Breast epithelium (tissue), 4 donors: Measurements from ENCODE around the gene TRIM40. TPM values are rescaled to one million over a fixed set of nuclear protein-coding genes. Genes with fewer than 3 reads are reported as not detected.

Experiments used
- DNase-seq, 2 donors: peaks; one replicate each; pipeline ENCODE4 v3.0.0-alpha.2; 2019; ENCODE audit warnings: low spot score in 2 of 2
- H3K27ac ChIP-seq, 2 donors: fragments of 200-600 bp; sonication (generic) in 1 of 2; one replicate each; pipeline ENCODE4 v1.5.1; 2016 to 2019; ENCODE audit warnings: mild to moderate bottlenecking in 1 of 2
- H3K27me3 ChIP-seq, 2 donors: fragments of 200-600 bp; sonication (generic) in 1 of 2; one replicate each; pipeline versions ENCODE4 v1.5.1 to v1.6.0; 2017 to 2019; ENCODE audit warnings: control low read depth in 1 of 2, mild to moderate bottlenecking in 1 of 2
- H3K36me3 ChIP-seq: fragments of 200-600 bp; one replicate; pipeline ENCODE4 v1.5.1; 2019
- H3K4me1 ChIP-seq, 2 donors: fragments of 200-600 bp; sonication (generic); one replicate each; pipeline ENCODE4 v1.5.1; 2016 to 2019; ENCODE audit warnings: control low read depth in 1 of 2
- H3K4me3 ChIP-seq, 3 donors: fragments of 200-600 bp; sonication (generic); 1 replicate in 2 of 3; 2 replicates in 1 of 3; pipeline ENCODE4 v1.5.1; 2016 to 2019; ENCODE audit warnings: mild to moderate bottlenecking in 3 of 3, moderate library complexity in 2 of 3
- H3K9me3 ChIP-seq, 2 donors: fragments of 200-600 bp; sonication (generic) in 1 of 2; one replicate each; pipeline ENCODE4 v1.5.1; 2016 to 2019; ENCODE audit warnings: control low read depth in 1 of 2
- CTCF ChIP-seq, 3 donors: fragments of 450-650 bp; IDR thresholded peaks; one replicate each; pipeline ENCODE4 v1.5.1; 2016 to 2017; ENCODE audit warnings: antibody characterized with exemption in 3 of 3, mild to moderate bottlenecking in 3 of 3, moderate library complexity in 3 of 3
- POLR2A ChIP-seq: fragments of 450-650 bp; IDR thresholded peaks from one replicate; pipeline ENCODE4 v1.6.1; 2016; ENCODE audit warnings: antibody characterized with exemption, mild to moderate bottlenecking, moderate library complexity
- POLR2AphosphoS5 ChIP-seq, 3 donors: sonication (generic); formaldehyde crosslinking; IDR thresholded peaks; one replicate each; pipeline ENCODE4 v1.6.1; 2017; ENCODE audit warnings: antibody characterized with exemption in 3 of 3
- intact Hi-C: fragments of 100-400 bp; cut with DNase I; formaldehyde crosslinking; loops from one replicate; pipeline ENCODE4 v1.15.1; 2023; ENCODE audit warnings: low total_unique reads
- total RNA-seq, 3 donors: library from RNA; depleted of rRNA; stranded (reverse); fragments of >200 nt; gene quantifications; one replicate each; pipeline ENCODE4 v1.1.0, GENCODE V29; 2016

Gene TRIM40
- total RNA-seq, 3 donors from 2014 or later, result 0.33 TPM; not detected in 2

- Histone ChIP-seq H3K4me1 (no peaks in the 10 kb centered on the region), H3K4me3 (no peak overlapping the region), H3K36me3 (no peaks in the 10 kb centered on the region), H3K27me3 (no peaks in the 10 kb centered on the region), H3K9me3 (no peaks in the 10 kb centered on the region), H3K27ac (no peak overlapping the region)
- DNase-seq, result no peak
- intact Hi-C loops, result no loop called here
- no peak for TF ChIP-seq POLR2AphosphoS5 (IDR thresholded peaks at IDR 0.05)
- no peak for TF ChIP-seq POLR2A
- TF ChIP-seq CTCF (IDR thresholded peaks at IDR 0.05), result no peak
Observed at GRCh38 chr6:30185846-30186484, 50.0 kb downstream of the TRIM40 start.

- intact Hi-C loops, result no loop called here
- Histone ChIP-seq H3K27me3 (no peaks in the 10 kb centered on the region), H3K9me3 (no peaks in the 10 kb centered on the region), H3K36me3 (no peaks in the 10 kb centered on the region), H3K27ac (no peak overlapping the region), H3K4me1 (no peaks in the 10 kb centered on the region), H3K4me3 (no peak overlapping the region)
- TF ChIP-seq POLR2AphosphoS5 (IDR thresholded peaks at IDR 0.05), result no peak
- no peak for TF ChIP-seq POLR2A
- TF ChIP-seq CTCF (IDR thresholded peaks at IDR 0.05), result no peak
- no peak for DNase-seq
Observed at GRCh38 chr6:30188541-30188940, 52.6 kb downstream of the TRIM40 start.

GRCh38 chr6:30192076-30192475 is 56.1 kb downstream of the TRIM40 start:
- intact Hi-C loops, result no loop called here
- Histone ChIP-seq H3K4me1 (no peaks in the 10 kb centered on the region), H3K4me3 (no peak overlapping the region), H3K9me3 (no peaks in the 10 kb centered on the region), H3K27ac (no peak overlapping the region), H3K27me3 (no peaks in the 10 kb centered on the region), H3K36me3 (no peaks in the 10 kb centered on the region)
- DNase-seq, result no peak
- TF ChIP-seq POLR2A (no peak), CTCF (IDR thresholded peaks at IDR 0.05) (no peak), POLR2AphosphoS5 (IDR thresholded peaks at IDR 0.05) (no peak)

- intact Hi-C loops, result no loop called here
- Histone ChIP-seq H3K4me3 (no peak overlapping the region), H3K27ac (no peak overlapping the region), H3K36me3 (no peaks in the 10 kb centered on the region), H3K9me3 (no peaks in the 10 kb centered on the region), H3K27me3 (no peaks in the 10 kb centered on the region), H3K4me1 (no peaks in the 10 kb centered on the region)
- TF ChIP-seq POLR2A (no peak), POLR2AphosphoS5 (IDR thresholded peaks at IDR 0.05) (no peak), CTCF (IDR thresholded peaks at IDR 0.05) (no peak)
- no peak for DNase-seq
Observed at GRCh38 chr6:30194797-30195690, 59.1 kb downstream of the TRIM40 start.

GRCh38 chr6:30195951-30196350 is 60.0 kb downstream of the TRIM40 start:
- DNase-seq, result no peak
- TF ChIP-seq POLR2AphosphoS5 (IDR thresholded peaks at IDR 0.05) (no peak), POLR2A (no peak), CTCF (IDR thresholded peaks at IDR 0.05) (no peak)
- Histone ChIP-seq H3K4me1 (no peaks in the 10 kb centered on the region), H3K27ac (no peak overlapping the region), H3K36me3 (no peaks in the 10 kb centered on the region), H3K9me3 (no peaks in the 10 kb centered on the region), H3K4me3 (no peak overlapping the region), H3K27me3 (no peaks in the 10 kb centered on the region)
- intact Hi-C loops, result no loop called here
